GM12878 (cell line): ENCODE results near the gene ZNF629. TPM values are rescaled to one million over a fixed set of nuclear protein-coding genes. Genes with fewer than 3 reads are reported as not detected.

ENCODE experiments used
- ATAC-seq: fragments of 200-7000 bp; cut with Tn5 transposase; 3 replicates; pipeline ENCODE4 v1.9.1; 2020; ENCODE audit warnings: mild to moderate bottlenecking, moderate library complexity
- BruUV-seq: library from RNA; stranded (reverse); fragments of 400-500 nt; replicated peaks from 2 replicates; lab custom pipeline; 2021; lab: Mats Ljungman, UMichigan
- CTCF ChIA-PET: fragments of 300-600 bp; sonication (Branson Sonifier 250); formaldehyde crosslinking; extraction: SDS; loops from one replicate; lab custom pipeline; 2021; ENCODE audit warnings: inconsistent platforms; lab: Yijun Ruan, JAX
- POLR2A ChIA-PET: fragments of 350-600 bp; formaldehyde crosslinking; extraction: SDS; loops from one replicate; lab custom pipeline; 2021; ENCODE audit warnings: inconsistent platforms; lab: Charles Lee
- RAD21 ChIA-PET: fragments of 300-600 bp; sonication (Branson Sonifier 250); formaldehyde crosslinking; loops from one replicate; lab custom pipeline; 2023; ENCODE audit warnings: antibody characterized with exemption; ENCODE audit not compliant: unreplicated experiment; lab: Charles Lee
- SMC1A ChIA-PET: fragments of 300-600 bp; sonication (Branson Sonifier 250); formaldehyde crosslinking; loops from one replicate; lab custom pipeline; 2023; ENCODE audit not compliant: unreplicated experiment, uncharacterized antibody; lab: Charles Lee
- DNase-seq: peaks from one replicate; pipeline ENCODE4 v3.0.0-alpha.2; 2011; ENCODE audit warnings: low read depth, low spot score
- FAIRE-seq: peaks from 3 replicates; lab custom pipeline; 2011; peaks lifted over from hg19 to GRCh38; lab: Jason Lieb, UNC
- H2AFZ ChIP-seq: 2 replicates; pipeline ENCODE4 v1.6.0; 2011; ENCODE audit warnings: low read depth, low read length, control low read depth; ENCODE audit not compliant: control insufficient read depth
- H3K27ac ChIP-seq: 2 replicates; pipeline ENCODE4 v1.5.1; 2011; ENCODE audit warnings: control low read depth; ENCODE audit not compliant: control insufficient read depth, insufficient read depth
- H3K27me3 ChIP-seq, 2 experiments: replicated peaks in 1 of 2; 2 replicates each; pipeline versions ENCODE4 v1.6.0 to v1.6.1; 2011; ENCODE audit warnings: low read length in 1 of 2; ENCODE audit not compliant: control insufficient read depth in 2 of 2, insufficient read depth in 2 of 2
- H3K36me3 ChIP-seq, 2 experiments: 2 replicates each; pipeline ENCODE4 v1.5.1; 2011; ENCODE audit warnings: low read length in 1 of 2; ENCODE audit not compliant: control insufficient read depth in 2 of 2, insufficient read depth in 2 of 2
- H3K4me1 ChIP-seq: 2 replicates; pipeline ENCODE4 v1.6.1; 2011; ENCODE audit warnings: mild to moderate bottlenecking, low read length, moderate library complexity, mixed read lengths; ENCODE audit not compliant: control insufficient read depth, insufficient read depth
- H3K4me2 ChIP-seq: 2 replicates; pipeline ENCODE4 v1.6.0; 2011; ENCODE audit warnings: control low read depth; ENCODE audit not compliant: control insufficient read depth, insufficient read depth
- H3K4me3 ChIP-seq: fragments of 200-600 bp; sonication (generic); 2 replicates; pipeline ENCODE4 v1.5.1; 2016
- H3K79me2 ChIP-seq: 2 replicates; pipeline ENCODE4 v1.6.0; 2011; ENCODE audit warnings: low read length; ENCODE audit not compliant: control insufficient read depth, insufficient read depth
- H3K9ac ChIP-seq: 2 replicates; pipeline ENCODE4 v1.8.0; 2011; ENCODE audit warnings: low read length, control low read depth, mixed read lengths; ENCODE audit not compliant: control insufficient read depth, insufficient read depth
- H3K9me3 ChIP-seq: replicated peaks from 3 replicates; pipeline ENCODE4 v1.5.1; 2011; ENCODE audit warnings: mild to moderate bottlenecking, low read length; ENCODE audit not compliant: control insufficient read depth, insufficient read depth
- H4K20me1 ChIP-seq: 2 replicates; pipeline ENCODE4 v1.6.0; 2011; ENCODE audit not compliant: control insufficient read depth, insufficient read depth
- CHD2 ChIP-seq: IDR thresholded peaks from 2 replicates; pipeline ENCODE4 v1.6.1; 2011; ENCODE audit warnings: low read depth, low read length, improper control_type of control experiment, borderline replicate concordance
- DPF2 ChIP-seq: fragments of 450-650 bp; IDR thresholded peaks from 2 replicates; pipeline ENCODE4 v1.6.1; 2017; ENCODE audit warnings: mild to moderate bottlenecking
- FOXK2 ChIP-seq: fragments of 450-650 bp; IDR thresholded peaks from 2 replicates; pipeline ENCODE4 v1.6.1; 2017; ENCODE audit warnings: mild to moderate bottlenecking, moderate library complexity
- FOXM1 ChIP-seq: IDR thresholded peaks from 2 replicates; pipeline ENCODE4 v1.6.1; 2012; ENCODE audit warnings: low read depth, mild to moderate bottlenecking, inconsistent platforms, low read length, moderate library complexity
- HDAC6 ChIP-seq: fragments of 200-600 bp; sonication (generic); IDR thresholded peaks from one replicate; pipeline ENCODE4 v1.8.0; 2017; ENCODE audit warnings: antibody characterized with exemption; ENCODE audit not compliant: unreplicated experiment
- HSF1 ChIP-seq: fragments of 150-350 bp; IDR thresholded peaks from 2 replicates; pipeline ENCODE4 v1.6.1; 2014; ENCODE audit warnings: mild to moderate bottlenecking, low read depth, low read length
- LARP7 ChIP-seq: fragments of 450-650 bp; IDR thresholded peaks from 2 replicates; pipeline ENCODE4 v1.6.1; 2017; ENCODE audit warnings: mild to moderate bottlenecking
- MLLT1 ChIP-seq: fragments of 450-650 bp; IDR thresholded peaks from 2 replicates; pipeline ENCODE4 v1.6.1; 2016; ENCODE audit warnings: mild to moderate bottlenecking
- NFIC ChIP-seq: IDR thresholded peaks from 2 replicates; pipeline ENCODE4 v1.6.1; 2012; ENCODE audit warnings: low read depth, mild to moderate bottlenecking, inconsistent platforms, low read length, moderate library complexity
- PAX5 ChIP-seq: IDR thresholded peaks from 2 replicates; pipeline ENCODE4 v1.6.1; 2011; ENCODE audit warnings: low read depth, low read length, borderline replicate concordance
- SIX5 ChIP-seq: IDR thresholded peaks from 2 replicates; pipeline ENCODE4 v1.6.1; 2011; ENCODE audit warnings: mild to moderate bottlenecking, low read depth, low read length, moderate library complexity; ENCODE audit not compliant: severe bottlenecking
- SMAD5 ChIP-seq: IDR thresholded peaks from 2 replicates; pipeline ENCODE4 v1.6.1; 2016; ENCODE audit warnings: antibody characterized with exemption, low read depth
- SMC3 ChIP-seq: IDR thresholded peaks from 2 replicates; pipeline ENCODE4 v1.6.1; 2011; ENCODE audit warnings: low read length, improper control_type of control experiment, borderline replicate concordance
- SPI1 ChIP-seq: IDR thresholded peaks from 2 replicates; pipeline ENCODE4 v1.6.1; 2011; ENCODE audit warnings: low read depth, mild to moderate bottlenecking, low read length, moderate library complexity, borderline replicate concordance; ENCODE audit not compliant: insufficient read depth
- YY1 ChIP-seq: IDR thresholded peaks from 2 replicates; pipeline ENCODE4 v1.6.1; 2011; ENCODE audit warnings: low read depth, mild to moderate bottlenecking, low read length
- WGBS: methylation state at CpG from one replicate; pipeline ENCODE4 v1.1.6; 2016; ENCODE audit warnings: low lambda C conversion rate; ENCODE audit not compliant: insufficient replicate concordance, insufficient coverage; ENCODE audit errors: missing lambda C conversion rate; 5-methylcytosine and 5-hydroxymethylcytosine counted together
- in situ Hi-C: fragments of 300-500 bp; cut with MboI; formaldehyde crosslinking; loops from 9 replicates; pipeline ENCODE4 v1.14.3; 2018; ENCODE audit warnings: mixed read lengths
- intact Hi-C: fragments of 100-400 bp; cut with micrococcal nuclease; formaldehyde crosslinking; loops from one replicate; pipeline ENCODE4 v1.14.2; 2022; ENCODE audit not compliant: unreplicated experiment
- polyA plus RNA-seq, 11 experiments: library from polyadenylated mRNA; depleted of rRNA in 4 of 11; unstranded in 6 of 11; stranded (reverse) in 5 of 11; fragments of >200 nt; fragmentation: Nextera tagmentation in 4 of 11; fragmentation: Illumina TruSeq in 1 of 11; extraction: Ambion mirVana in 4 of 11; extraction: Trizol in 1 of 11; gene quantifications; 1 replicate in 1 of 11; 2 replicates in 10 of 11; pipeline versions ENCODE4 v1.2.1 to v1.2.3, GENCODE V29; 2011 to 2016; ENCODE audit warnings: inconsistent platforms in 2 of 11, missing spikeins in 2 of 11, low read depth in 1 of 11
- total RNA-seq, 4 experiments: library from RNA; depleted of rRNA in 3 of 4; stranded (reverse); fragments of >200 nt in 3 of 4; fragmentation: Illumina TruSeq in 1 of 4; extraction: Trizol in 1 of 4; gene quantifications; 2 replicates each; pipeline versions ENCODE4 v1.2.1 to v1.2.3, GENCODE V29; 2013 to 2021
- TF ChIP-seq, protein P1 (sequence below): fragments of 450-650 bp; IDR thresholded peaks from 2 replicates; pipeline ENCODE4 v1.6.1; 2018; ENCODE audit warnings: mild to moderate bottlenecking, low read depth, moderate library complexity; ENCODE audit not compliant: partially characterized antibody
- TF ChIP-seq, protein P2 (sequence below): fragments of 450-650 bp; formaldehyde crosslinking; IDR thresholded peaks from 2 replicates; pipeline ENCODE4 v1.4.0; 2022; ENCODE audit warnings: mild to moderate bottlenecking, moderate library complexity

ZNF629 gene
- total and polyA plus RNA-seq, 10 of the 15 experiments (the other 5 are each of a cell fraction or from before 2014, with no cell fraction given), result 0.02 to 0.69 (median 0.40) TPM

DNA sequence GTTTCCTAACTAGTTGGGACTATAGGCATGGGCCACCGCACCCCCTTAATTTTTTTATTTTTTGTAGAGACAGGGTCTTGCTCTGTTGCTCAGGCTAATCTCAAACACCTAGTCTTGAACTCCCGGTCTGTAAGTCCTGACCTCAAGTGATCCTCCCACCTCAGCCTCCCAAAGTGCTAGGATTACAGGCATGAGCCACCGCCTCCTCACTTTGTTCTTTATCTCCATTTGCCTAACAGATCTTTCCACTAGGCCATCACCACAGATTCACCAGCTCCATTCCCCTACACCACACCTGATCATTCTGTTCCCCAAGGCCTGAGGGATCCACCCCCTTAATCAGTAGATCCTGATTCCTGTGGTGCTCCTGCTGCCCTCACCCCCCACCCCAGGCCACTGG, 7.6 kb upstream of the ZNF629 start:
- in situ Hi-C loops, result no loop called here
- intact Hi-C loops, result no loop called here
- WGBS, result 67% methylated on average over 3 of the region's 3 CpGs
- POLR2A ChIA-PET, result no interaction called here
- no peaks in the 10 kb centered on the region for H3K4me1 ChIP-seq
- BruUV-seq, result no TSS peak
- no peaks in the 10 kb centered on the region for H3K36me3 ChIP-seq
- no peak overlapping the region for H3K27ac ChIP-seq
- no peaks in the 10 kb centered on the region for H3K79me2 ChIP-seq
- CTCF ChIA-PET, result interaction anchor here (0.9 kb wide), 1 partner anchor 1074 kb away, joined by 3 read pairs; no protein-coding TSS in a partner anchor
- H3K9ac ChIP-seq, result no peak overlapping the region
- DNase-seq, result no peak
- H3K4me3 ChIP-seq, result no peak overlapping the region
- no peak overlapping the region for H2AFZ ChIP-seq
- H3K9me3 ChIP-seq, result no peaks in the 10 kb centered on the region
- no peak overlapping the region for H3K4me2 ChIP-seq
- no peak for ATAC-seq
- SMC1A ChIA-PET, result no interaction called here
- no peak for FAIRE-seq
- RAD21 ChIA-PET, result no interaction called here
- H3K27me3 ChIP-seq, result no peaks in the 10 kb centered on the region
- H4K20me1 ChIP-seq, result no peaks in the 10 kb centered on the region
- TF ChIP-seq, protein P1, sequence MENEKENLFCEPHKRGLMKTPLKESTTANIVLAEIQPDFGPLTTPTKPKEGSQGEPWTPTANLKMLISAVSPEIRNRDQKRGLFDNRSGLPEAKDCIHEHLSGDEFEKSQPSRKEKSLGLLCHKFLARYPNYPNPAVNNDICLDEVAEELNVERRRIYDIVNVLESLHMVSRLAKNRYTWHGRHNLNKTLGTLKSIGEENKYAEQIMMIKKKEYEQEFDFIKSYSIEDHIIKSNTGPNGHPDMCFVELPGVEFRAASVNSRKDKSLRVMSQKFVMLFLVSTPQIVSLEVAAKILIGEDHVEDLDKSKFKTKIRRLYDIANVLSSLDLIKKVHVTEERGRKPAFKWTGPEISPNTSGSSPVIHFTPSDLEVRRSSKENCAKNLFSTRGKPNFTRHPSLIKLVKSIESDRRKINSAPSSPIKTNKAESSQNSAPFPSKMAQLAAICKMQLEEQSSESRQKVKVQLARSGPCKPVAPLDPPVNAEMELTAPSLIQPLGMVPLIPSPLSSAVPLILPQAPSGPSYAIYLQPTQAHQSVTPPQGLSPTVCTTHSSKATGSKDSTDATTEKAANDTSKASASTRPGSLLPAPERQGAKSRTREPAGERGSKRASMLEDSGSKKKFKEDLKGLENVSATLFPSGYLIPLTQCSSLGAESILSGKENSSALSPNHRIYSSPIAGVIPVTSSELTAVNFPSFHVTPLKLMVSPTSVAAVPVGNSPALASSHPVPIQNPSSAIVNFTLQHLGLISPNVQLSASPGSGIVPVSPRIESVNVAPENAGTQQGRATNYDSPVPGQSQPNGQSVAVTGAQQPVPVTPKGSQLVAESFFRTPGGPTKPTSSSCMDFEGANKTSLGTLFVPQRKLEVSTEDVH, result no peak
- no peak for TF ChIP-seq PAX5
- TF ChIP-seq DPF2, result no peak
- TF ChIP-seq NFIC, result no peak
- TF ChIP-seq SMAD5, result no peak
- TF ChIP-seq YY1, result no peak
- TF ChIP-seq HDAC6, result no peak
- TF ChIP-seq LARP7, result no peak
- TF ChIP-seq CHD2, result no peak
- TF ChIP-seq FOXM1, result no peak
- TF ChIP-seq FOXK2, result no peak
- TF ChIP-seq SIX5, result no peak
- no peak for TF ChIP-seq SPI1
- no peak for TF ChIP-seq MLLT1
- no peak for TF ChIP-seq HSF1
- TF ChIP-seq, protein P2, sequence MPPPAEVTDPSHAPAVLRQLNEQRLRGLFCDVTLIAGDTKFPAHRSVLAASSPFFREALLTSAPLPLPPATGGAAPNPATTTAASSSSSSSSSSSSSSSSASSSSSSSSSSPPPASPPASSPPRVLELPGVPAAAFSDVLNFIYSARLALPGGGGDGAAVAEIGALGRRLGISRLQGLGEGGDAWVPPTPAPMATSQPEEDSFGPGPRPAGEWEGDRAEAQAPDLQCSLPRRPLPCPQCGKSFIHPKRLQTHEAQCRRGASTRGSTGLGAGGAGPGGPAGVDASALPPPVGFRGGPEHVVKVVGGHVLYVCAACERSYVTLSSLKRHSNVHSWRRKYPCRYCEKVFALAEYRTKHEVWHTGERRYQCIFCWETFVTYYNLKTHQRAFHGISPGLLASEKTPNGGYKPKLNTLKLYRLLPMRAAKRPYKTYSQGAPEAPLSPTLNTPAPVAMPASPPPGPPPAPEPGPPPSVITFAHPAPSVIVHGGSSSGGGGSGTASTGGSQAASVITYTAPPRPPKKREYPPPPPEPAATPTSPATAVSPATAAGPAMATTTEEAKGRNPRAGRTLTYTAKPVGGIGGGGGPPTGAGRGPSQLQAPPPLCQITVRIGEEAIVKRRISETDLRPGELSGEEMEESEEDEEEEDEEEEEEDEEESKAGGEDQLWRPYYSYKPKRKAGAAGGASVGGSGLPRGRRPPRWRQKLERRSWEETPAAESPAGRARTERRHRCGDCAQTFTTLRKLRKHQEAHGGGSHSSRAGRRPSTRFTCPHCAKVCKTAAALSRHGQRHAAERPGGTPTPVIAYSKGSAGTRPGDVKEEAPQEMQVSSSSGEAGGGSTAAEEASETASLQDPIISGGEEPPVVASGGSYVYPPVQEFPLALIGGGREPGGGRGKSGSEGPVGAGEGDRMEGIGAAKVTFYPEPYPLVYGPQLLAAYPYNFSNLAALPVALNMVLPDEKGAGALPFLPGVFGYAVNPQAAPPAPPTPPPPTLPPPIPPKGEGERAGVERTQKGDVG, result no peak
- no peak for TF ChIP-seq SMC3
